ENCODE data around the gene OVCH1. TPM values are rescaled to one million over a fixed set of nuclear protein-coding genes. Genes with fewer than 3 reads are reported as not detected.

Gene OVCH1
- total RNA-seq, 1 experiment from 2014 or later: 0.04 TPM

- TF ChIP-seq, protein P1, sequence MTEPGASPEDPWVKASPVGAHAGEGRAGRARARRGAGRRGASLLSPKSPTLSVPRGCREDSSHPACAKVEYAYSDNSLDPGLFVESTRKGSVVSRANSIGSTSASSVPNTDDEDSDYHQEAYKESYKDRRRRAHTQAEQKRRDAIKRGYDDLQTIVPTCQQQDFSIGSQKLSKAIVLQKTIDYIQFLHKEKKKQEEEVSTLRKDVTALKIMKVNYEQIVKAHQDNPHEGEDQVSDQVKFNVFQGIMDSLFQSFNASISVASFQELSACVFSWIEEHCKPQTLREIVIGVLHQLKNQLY (CRISPR knock-in tag; IDR thresholded peaks at IDR 0.05): no peak
- TF ChIP-seq FOXJ3 (CRISPR knock-in tag; IDR thresholded peaks at IDR 0.05; ENCODE audit: borderline replicate concordance) (no peak), ETV6 (CRISPR knock-in tag; IDR thresholded peaks at IDR 0.05) (no peak), EMX1 (CRISPR knock-in tag; IDR thresholded peaks at IDR 0.05) (no peak), ATF1 (CRISPR knock-in tag; IDR thresholded peaks at IDR 0.05) (no peak), TEAD4 (CRISPR knock-in tag; IDR thresholded peaks at IDR 0.05) (no peak), HMGA2 (CRISPR knock-in tag; IDR thresholded peaks at IDR 0.05) (no peak), FOXP4 (CRISPR knock-in tag; IDR thresholded peaks at IDR 0.05) (no peak), CREM (CRISPR knock-in tag; IDR thresholded peaks at IDR 0.05) (no peak), GRHL2 (CRISPR knock-in tag; IDR thresholded peaks at IDR 0.05; ENCODE audit: insufficient replicate concordance, severe bottlenecking) (no peak), MAX (CRISPR knock-in tag; IDR thresholded peaks at IDR 0.05) (no peak)
- TF ChIP-seq, protein P2, sequence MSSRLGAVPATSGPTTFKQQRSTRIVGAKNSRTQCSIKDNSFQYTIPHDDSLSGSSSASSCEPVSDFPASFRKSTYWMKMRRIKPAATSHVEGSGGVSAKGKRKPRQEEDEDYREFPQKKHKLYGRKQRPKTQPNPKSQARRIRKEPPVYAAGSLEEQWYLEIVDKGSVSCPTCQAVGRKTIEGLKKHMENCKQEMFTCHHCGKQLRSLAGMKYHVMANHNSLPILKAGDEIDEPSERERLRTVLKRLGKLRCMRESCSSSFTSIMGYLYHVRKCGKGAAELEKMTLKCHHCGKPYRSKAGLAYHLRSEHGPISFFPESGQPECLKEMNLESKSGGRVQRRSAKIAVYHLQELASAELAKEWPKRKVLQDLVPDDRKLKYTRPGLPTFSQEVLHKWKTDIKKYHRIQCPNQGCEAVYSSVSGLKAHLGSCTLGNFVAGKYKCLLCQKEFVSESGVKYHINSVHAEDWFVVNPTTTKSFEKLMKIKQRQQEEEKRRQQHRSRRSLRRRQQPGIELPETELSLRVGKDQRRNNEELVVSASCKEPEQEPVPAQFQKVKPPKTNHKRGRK (CRISPR knock-in tag; IDR thresholded peaks at IDR 0.05; ENCODE audit: borderline replicate concordance): no peak
- TF ChIP-seq, protein P3, sequence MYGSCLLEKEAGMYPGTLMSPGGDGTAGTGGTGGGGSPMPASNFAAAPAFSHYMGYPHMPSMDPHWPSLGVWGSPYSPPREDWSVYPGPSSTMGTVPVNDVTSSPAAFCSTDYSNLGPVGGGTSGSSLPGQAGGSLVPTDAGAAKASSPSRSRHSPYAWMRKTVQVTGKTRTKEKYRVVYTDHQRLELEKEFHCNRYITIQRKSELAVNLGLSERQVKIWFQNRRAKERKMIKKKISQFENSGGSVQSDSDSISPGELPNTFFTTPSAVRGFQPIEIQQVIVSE (CRISPR knock-in tag; IDR thresholded peaks at IDR 0.05; ENCODE audit: borderline replicate concordance): no peak
- TF ChIP-seq, protein P4, sequence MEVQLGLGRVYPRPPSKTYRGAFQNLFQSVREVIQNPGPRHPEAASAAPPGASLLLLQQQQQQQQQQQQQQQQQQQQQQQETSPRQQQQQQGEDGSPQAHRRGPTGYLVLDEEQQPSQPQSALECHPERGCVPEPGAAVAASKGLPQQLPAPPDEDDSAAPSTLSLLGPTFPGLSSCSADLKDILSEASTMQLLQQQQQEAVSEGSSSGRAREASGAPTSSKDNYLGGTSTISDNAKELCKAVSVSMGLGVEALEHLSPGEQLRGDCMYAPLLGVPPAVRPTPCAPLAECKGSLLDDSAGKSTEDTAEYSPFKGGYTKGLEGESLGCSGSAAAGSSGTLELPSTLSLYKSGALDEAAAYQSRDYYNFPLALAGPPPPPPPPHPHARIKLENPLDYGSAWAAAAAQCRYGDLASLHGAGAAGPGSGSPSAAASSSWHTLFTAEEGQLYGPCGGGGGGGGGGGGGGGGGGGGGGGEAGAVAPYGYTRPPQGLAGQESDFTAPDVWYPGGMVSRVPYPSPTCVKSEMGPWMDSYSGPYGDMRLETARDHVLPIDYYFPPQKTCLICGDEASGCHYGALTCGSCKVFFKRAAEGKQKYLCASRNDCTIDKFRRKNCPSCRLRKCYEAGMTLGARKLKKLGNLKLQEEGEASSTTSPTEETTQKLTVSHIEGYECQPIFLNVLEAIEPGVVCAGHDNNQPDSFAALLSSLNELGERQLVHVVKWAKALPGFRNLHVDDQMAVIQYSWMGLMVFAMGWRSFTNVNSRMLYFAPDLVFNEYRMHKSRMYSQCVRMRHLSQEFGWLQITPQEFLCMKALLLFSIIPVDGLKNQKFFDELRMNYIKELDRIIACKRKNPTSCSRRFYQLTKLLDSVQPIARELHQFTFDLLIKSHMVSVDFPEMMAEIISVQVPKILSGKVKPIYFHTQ (CRISPR knock-in tag; IDR thresholded peaks at IDR 0.05): no peak
- TF ChIP-seq, protein P5, sequence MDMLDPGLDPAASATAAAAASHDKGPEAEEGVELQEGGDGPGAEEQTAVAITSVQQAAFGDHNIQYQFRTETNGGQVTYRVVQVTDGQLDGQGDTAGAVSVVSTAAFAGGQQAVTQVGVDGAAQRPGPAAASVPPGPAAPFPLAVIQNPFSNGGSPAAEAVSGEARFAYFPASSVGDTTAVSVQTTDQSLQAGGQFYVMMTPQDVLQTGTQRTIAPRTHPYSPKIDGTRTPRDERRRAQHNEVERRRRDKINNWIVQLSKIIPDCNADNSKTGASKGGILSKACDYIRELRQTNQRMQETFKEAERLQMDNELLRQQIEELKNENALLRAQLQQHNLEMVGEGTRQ (CRISPR knock-in tag; IDR thresholded peaks at IDR 0.05): no peak
Measured at GRCh38 chr12:29492891-29493290, 4.6 kb downstream of the OVCH1 start (continued).

DNA sequence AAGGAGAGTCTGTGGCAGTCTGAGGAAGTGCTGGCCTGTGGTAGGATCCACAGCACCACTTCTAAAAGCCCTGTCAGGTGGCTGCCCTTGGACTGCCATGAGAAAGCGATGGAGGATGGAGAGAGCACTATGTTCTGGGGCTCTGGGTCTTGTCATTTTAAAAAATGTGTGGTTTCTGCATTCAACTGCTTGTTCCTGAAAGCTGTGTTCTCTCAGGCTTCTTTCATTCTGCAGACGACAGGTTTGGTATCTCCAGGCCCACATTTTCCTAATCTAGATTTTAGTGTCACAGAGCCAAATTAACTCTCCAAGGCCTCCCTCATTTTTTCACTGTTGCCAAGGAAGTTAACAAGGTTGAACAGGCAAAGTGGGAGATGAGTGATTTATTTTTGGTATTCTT lies 10.5 kb downstream of the OVCH1 start:
- ChIA-PET POLR2A (no interaction called here), CTCF (no interaction called here)
- Mint-ChIP-seq H3K9me3 (no peaks in the 10 kb centered on the region), H3K4me1 (no peaks in the 10 kb centered on the region), H3K36me3 (no peaks in the 10 kb centered on the region), H3K27me3 (ENCODE audit: low read depth) (no peaks in the 10 kb centered on the region), H3K27ac (no peak overlapping the region), H3K4me3 (no peak overlapping the region)
- ATAC-seq (no peak), DNase-seq (ENCODE audit: low spot score) (no peak)
- TF ChIP-seq, protein P6, sequence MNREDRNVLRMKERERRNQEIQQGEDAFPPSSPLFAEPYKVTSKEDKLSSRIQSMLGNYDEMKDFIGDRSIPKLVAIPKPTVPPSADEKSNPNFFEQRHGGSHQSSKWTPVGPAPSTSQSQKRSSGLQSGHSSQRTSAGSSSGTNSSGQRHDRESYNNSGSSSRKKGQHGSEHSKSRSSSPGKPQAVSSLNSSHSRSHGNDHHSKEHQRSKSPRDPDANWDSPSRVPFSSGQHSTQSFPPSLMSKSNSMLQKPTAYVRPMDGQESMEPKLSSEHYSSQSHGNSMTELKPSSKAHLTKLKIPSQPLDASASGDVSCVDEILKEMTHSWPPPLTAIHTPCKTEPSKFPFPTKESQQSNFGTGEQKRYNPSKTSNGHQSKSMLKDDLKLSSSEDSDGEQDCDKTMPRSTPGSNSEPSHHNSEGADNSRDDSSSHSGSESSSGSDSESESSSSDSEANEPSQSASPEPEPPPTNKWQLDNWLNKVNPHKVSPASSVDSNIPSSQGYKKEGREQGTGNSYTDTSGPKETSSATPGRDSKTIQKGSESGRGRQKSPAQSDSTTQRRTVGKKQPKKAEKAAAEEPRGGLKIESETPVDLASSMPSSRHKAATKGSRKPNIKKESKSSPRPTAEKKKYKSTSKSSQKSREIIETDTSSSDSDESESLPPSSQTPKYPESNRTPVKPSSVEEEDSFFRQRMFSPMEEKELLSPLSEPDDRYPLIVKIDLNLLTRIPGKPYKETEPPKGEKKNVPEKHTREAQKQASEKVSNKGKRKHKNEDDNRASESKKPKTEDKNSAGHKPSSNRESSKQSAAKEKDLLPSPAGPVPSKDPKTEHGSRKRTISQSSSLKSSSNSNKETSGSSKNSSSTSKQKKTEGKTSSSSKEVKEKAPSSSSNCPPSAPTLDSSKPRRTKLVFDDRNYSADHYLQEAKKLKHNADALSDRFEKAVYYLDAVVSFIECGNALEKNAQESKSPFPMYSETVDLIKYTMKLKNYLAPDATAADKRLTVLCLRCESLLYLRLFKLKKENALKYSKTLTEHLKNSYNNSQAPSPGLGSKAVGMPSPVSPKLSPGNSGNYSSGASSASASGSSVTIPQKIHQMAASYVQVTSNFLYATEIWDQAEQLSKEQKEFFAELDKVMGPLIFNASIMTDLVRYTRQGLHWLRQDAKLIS (CRISPR knock-in tag; IDR thresholded peaks at IDR 0.05; ENCODE audit: borderline replicate concordance): no peak
- no peak for TF ChIP-seq NR3C1 (CRISPR knock-in tag; conservative IDR thresholded peaks at IDR 0.05; ENCODE audit: low read depth)
- no peak for TF ChIP-seq E2F1 (CRISPR knock-in tag; IDR thresholded peaks at IDR 0.05)
- TF ChIP-seq SMAD4 (CRISPR knock-in tag; IDR thresholded peaks at IDR 0.05): no peak
- TF ChIP-seq ZNF317 (CRISPR knock-in tag; IDR thresholded peaks at IDR 0.05; ENCODE audit: borderline replicate concordance, low read depth): no peak
- TF ChIP-seq ZNF671 (CRISPR knock-in tag; IDR thresholded peaks at IDR 0.05): no peak
- no peak for TF ChIP-seq MXD4 (CRISPR knock-in tag; IDR thresholded peaks at IDR 0.05; ENCODE audit: borderline replicate concordance)
- TF ChIP-seq JAZF1 (CRISPR knock-in tag; IDR thresholded peaks at IDR 0.05): no peak
- TF ChIP-seq FOXP1 (CRISPR knock-in tag; IDR thresholded peaks at IDR 0.05; ENCODE audit: borderline replicate concordance): no peak
